ENCODE data around the gene MAP3K4.

Gene MAP3K4

DNA sequence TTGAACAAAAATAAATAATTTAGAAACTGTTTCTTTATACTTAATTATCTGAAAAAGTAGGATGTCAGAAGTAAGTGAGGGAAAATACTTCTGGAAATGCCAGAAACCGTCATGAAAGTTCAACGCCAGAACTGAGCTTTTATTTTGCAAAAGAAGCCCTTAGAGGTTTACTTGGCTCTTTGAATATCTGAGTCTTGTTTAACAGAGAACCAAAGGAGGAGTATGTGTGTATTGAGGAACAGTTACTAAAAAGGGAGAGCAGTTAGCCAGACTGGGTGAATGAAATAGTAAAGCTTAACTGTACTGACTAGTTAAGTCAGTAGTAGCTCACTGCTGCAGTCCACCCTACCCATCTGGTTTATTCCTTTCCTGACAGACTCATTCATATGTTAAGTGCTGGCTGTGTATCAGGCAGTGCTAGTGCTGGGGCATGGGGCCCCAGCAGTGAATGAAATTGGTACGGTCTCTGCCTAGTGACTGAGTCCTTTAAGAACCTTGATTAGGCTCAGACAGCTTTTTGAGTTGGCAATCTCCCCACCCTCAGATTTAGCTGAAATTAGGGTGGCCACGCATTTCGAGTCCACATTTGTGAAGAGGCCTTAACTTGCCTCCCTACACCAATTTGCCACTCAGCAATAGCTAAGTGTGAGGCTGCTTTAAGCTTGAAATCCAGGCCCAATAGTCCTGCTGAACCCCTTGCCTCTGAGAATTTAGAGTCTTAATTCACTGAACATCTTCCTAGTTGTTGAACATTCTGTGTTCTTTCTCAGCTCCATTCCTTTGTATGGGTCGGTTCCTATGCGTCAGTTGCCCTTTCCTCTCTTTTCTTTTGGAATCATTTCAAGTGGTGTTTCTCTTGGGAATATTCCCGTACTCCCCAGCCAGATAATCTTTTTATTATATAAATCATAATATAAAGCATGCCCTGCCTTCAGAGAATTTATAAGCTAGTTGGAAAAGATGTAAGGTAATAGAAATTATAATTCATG is 20.2 kb downstream of the MAP3K4 start:
- TF ChIP-seq, protein P1, sequence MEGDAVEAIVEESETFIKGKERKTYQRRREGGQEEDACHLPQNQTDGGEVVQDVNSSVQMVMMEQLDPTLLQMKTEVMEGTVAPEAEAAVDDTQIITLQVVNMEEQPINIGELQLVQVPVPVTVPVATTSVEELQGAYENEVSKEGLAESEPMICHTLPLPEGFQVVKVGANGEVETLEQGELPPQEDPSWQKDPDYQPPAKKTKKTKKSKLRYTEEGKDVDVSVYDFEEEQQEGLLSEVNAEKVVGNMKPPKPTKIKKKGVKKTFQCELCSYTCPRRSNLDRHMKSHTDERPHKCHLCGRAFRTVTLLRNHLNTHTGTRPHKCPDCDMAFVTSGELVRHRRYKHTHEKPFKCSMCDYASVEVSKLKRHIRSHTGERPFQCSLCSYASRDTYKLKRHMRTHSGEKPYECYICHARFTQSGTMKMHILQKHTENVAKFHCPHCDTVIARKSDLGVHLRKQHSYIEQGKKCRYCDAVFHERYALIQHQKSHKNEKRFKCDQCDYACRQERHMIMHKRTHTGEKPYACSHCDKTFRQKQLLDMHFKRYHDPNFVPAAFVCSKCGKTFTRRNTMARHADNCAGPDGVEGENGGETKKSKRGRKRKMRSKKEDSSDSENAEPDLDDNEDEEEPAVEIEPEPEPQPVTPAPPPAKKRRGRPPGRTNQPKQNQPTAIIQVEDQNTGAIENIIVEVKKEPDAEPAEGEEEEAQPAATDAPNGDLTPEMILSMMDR (IDR thresholded peaks at IDR 0.05; ENCODE audit: low read depth, low read length, missing control alignments): no peak
- no peak for DNase-seq (ENCODE audit: extremely low read depth, low read depth)
- H3K4me3 ChIP-seq (replicated peaks; ENCODE audit: low read depth, low read length): no peak overlapping the region

DNA sequence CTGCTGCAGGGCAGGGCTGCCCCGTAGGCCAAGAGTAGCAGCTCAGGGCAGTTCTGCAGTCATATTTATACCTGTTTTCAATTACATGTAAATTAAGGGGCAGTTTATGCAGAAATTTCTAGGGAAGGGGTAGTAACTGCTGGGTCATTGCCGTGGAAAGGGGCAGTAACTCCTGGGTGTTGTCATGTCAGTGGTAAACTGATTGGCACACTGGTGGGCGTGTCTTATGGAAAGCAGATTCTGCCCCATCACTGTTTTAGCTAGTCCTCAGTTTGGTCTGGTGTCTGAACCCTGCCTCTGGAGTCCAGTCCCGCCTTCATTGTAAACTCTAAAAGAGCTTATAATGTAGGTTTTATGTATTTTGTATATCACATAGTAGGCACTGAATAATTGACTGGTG is 22.1 kb downstream of the MAP3K4 start:
- TF ChIP-seq, protein P1 (IDR thresholded peaks at IDR 0.05; ENCODE audit: low read depth, low read length, missing control alignments): no peak
- DNase-seq (ENCODE audit: extremely low read depth, low read depth): no peak
- no peak overlapping the region for H3K4me3 ChIP-seq (replicated peaks; ENCODE audit: low read depth, low read length)

DNA sequence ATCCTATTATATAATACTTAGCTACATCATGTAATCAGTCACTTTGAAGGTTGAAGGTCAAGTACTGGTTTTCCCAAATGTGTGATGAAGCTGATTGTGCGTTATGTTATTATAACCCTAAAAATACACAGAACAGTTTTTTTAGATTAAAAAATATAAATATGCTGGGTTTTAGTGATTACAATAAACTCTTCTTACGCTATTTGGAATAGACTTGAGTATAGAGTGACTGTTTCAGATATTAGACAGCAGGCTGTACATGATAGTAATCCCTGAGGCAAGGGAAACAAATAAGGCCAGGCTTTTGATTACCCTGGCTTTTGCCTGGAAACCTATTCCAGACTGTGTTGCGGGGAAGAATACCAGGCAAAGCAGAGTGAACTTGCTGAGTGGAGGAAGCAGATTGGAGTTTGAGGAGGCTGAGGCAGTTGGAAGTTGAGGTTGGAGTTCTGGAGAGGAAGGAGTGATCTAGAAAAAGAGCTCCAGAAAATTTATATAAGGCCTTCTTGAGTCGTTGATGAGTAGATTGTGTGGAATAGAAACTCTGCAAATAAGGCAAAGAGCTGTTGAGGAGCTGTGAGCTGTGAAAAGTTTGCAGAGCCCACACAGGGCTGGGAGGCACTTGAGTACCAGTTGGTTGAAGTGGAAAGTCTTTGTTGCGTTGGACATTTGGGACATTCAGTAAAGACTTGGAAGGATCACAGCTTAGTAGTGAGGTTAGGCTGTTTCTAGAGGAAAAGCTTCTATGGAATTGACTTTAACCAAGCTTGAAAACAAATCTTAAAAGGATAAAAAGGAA is 26.4 kb downstream of the MAP3K4 start:
- no peak overlapping the region for H3K4me3 ChIP-seq (replicated peaks; ENCODE audit: low read depth, low read length)
- TF ChIP-seq, protein P1 (IDR thresholded peaks at IDR 0.05; ENCODE audit: low read depth, low read length, missing control alignments): no peak
- DNase-seq (ENCODE audit: extremely low read depth, low read depth): no peak

DNA sequence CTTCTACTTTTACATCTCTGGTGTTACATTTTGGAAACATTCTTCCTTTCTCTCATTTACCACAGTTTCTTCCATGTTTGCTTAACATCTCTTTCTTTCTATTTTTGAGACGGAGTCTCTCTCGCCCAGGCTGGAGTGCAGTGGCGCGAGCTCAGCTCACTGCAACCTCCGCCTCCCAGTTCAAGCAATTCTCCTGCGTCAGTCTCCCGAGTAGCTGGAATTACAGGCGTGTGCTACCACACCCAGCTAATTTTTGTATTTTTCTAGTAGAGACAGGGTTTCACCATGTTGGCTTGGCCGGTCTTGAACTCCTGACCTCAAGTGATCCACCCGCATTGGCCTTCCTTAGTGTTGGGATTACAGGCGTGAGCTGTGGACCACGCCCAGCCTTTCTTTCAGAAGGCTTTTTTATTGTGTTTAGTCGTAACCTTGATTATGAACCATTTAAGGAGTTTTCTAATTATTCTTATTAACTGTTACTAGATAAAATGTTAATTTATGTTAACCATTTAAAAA is 27.8 kb downstream of the MAP3K4 start:
- TF ChIP-seq, protein P1 (IDR thresholded peaks at IDR 0.05; ENCODE audit: low read depth, low read length, missing control alignments): no peak
- DNase-seq (ENCODE audit: extremely low read depth, low read depth): no peak
- no peak overlapping the region for H3K4me3 ChIP-seq (replicated peaks; ENCODE audit: low read depth, low read length)

DNA sequence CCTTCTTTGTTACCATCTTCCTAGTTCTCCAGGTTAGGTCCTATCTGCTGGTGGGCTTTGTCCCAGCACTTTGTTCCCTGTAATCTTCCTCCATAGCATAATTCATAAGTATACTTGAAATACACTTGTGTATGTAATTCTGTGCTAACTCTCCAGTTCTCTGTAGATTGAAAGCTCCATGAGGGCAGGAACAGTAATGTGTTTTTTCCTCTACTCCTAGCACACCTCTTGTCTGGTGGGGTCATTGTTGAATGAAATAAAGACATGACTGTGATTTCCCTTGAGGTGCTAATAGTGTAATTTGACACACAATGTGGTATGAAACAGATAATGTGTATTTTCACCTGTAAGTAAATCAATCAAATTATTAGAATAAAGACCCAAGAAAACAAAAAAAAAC is 30.0 kb downstream of the MAP3K4 start:
- TF ChIP-seq, protein P1 (IDR thresholded peaks at IDR 0.05; ENCODE audit: low read depth, low read length, missing control alignments): no peak
- H3K4me3 ChIP-seq (replicated peaks; ENCODE audit: low read depth, low read length): no peak overlapping the region
- DNase-seq (ENCODE audit: extremely low read depth, low read depth): no peak

DNA sequence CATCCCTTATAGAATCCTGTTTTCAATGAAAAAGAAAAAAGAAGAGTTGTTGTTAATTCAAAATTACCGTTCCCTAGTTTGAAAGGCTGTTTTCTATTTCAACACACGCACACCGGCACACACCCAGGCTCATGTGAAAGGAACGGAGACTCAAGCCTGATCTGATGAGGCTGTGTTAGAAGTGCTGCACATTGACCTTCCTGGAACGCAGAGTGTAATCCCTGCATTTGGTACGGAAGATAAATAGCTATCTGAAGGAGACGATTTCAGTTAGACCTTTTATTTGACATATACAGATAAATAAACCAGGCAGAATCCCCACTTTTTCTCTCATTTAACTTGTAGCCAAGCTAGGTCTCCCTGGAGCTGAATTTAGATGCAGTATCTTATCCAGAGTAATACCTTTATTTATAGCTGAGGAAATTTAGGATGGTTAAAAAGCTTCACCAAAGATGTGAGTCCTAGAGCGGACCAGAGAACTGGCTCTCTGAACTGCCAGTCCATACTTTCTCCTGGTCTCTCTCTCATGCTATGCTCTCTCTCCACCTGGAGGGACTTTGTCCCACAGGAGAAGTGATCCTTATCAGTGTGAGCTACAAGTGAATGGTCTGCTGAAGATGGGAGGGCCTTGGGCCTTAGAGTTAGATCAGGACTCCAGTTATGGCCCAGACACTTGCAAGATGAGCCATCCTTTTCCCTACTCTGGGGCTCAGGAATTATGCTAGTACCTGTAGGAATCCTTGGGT is 30.6 kb downstream of the MAP3K4 start:
- H3K4me3 ChIP-seq (replicated peaks; ENCODE audit: low read depth, low read length): no peak overlapping the region
- TF ChIP-seq, protein P1 (IDR thresholded peaks at IDR 0.05; ENCODE audit: low read depth, low read length, missing control alignments): no peak
- no peak for DNase-seq (ENCODE audit: extremely low read depth, low read depth)

All from HFF-Myc (cell line).